IMR-90 (cell line): ENCODE data around the gene AMBRA1. TPM values are rescaled to one million over a fixed set of nuclear protein-coding genes. Genes with fewer than 3 reads are reported as not detected.
A peak's percentile ranks its signal among the peaks of the same experiment; 100 is the strongest.

ENCODE experiments used
- ATAC-seq: fragments of 200-7000 bp; cut with Tn5 transposase; 2 replicates; pipeline ENCODE4 v1.9.1; 2020; ENCODE audit warnings: low read depth, mild to moderate bottlenecking, moderate library complexity
- BruUV-seq: library from RNA; stranded (reverse); fragments of 400-500 nt; replicated peaks from 2 replicates; lab custom pipeline; 2021; lab: Mats Ljungman, UMichigan
- CTCF ChIA-PET: fragments of 300-600 bp; formaldehyde crosslinking; extraction: SDS; loops from one replicate; lab custom pipeline; 2021; ENCODE audit warnings: antibody characterized with exemption; lab: Yijun Ruan, JAX
- POLR2A ChIA-PET: fragments of 300-600 bp; sonication (Branson Sonifier 250); formaldehyde crosslinking; loops from one replicate; lab custom pipeline; 2022; ENCODE audit warnings: antibody characterized with exemption; ENCODE audit not compliant: unreplicated experiment; lab: Charles Lee
- DNase-seq: peaks from one replicate; pipeline ENCODE4 v3.0.0; 2013
- H2AFZ ChIP-seq: replicated peaks from 2 replicates; pipeline ENCODE3; 2013; ENCODE audit warnings: low read length, mild to moderate bottlenecking; ENCODE audit not compliant: poor library complexity
- H2AK5ac ChIP-seq: 2 replicates; pipeline ENCODE4 v1.6.1; 2013; ENCODE audit warnings: low read depth, low read length, inconsistent platforms
- H2AK9ac ChIP-seq: replicated peaks from 2 replicates; pipeline ENCODE3; 2013; ENCODE audit warnings: mild to moderate bottlenecking, low read depth, low read length, moderate library complexity; ENCODE audit not compliant: poor library complexity
- H2BK120ac ChIP-seq: 2 replicates; pipeline ENCODE4 v1.6.1; 2013; ENCODE audit warnings: low read depth, low read length, inconsistent platforms
- H2BK15ac ChIP-seq: 3 replicates; pipeline ENCODE4 v1.6.1; 2013; ENCODE audit warnings: low read depth, low read length, inconsistent platforms
- H2BK20ac ChIP-seq: 2 replicates; pipeline ENCODE4 v1.6.1; 2013; ENCODE audit warnings: low read depth, mild to moderate bottlenecking, inconsistent platforms, low read length, moderate library complexity
- H2BK5ac ChIP-seq: 2 replicates; pipeline ENCODE4 v1.6.1; 2013; ENCODE audit warnings: mild to moderate bottlenecking, low read depth, low read length, inconsistent platforms; ENCODE audit not compliant: poor library complexity, severe bottlenecking
- H3K14ac ChIP-seq: replicated peaks from 2 replicates; pipeline ENCODE4 v1.6.1; 2013; ENCODE audit warnings: low read depth, low read length, inconsistent platforms
- H3K18ac ChIP-seq: 2 replicates; pipeline ENCODE4 v1.6.1; 2013; ENCODE audit warnings: low read depth, low read length, control low read depth
- H3K23ac ChIP-seq: 2 replicates; pipeline ENCODE4 v1.6.1; 2013; ENCODE audit warnings: low read depth, low read length, inconsistent platforms
- H3K27ac ChIP-seq: 2 replicates; pipeline ENCODE4 v1.5.1; 2013; ENCODE audit warnings: mild to moderate bottlenecking, control low read depth, low read length; ENCODE audit not compliant: insufficient read depth
- H3K27me3 ChIP-seq: 2 replicates; pipeline ENCODE4 v1.6.1; 2013; ENCODE audit warnings: low read length; ENCODE audit not compliant: control insufficient read depth, insufficient read depth
- H3K36me3 ChIP-seq: 2 replicates; pipeline ENCODE4 v1.6.1; 2013; ENCODE audit warnings: low read length, mixed read lengths; ENCODE audit not compliant: control insufficient read depth, insufficient read depth
- H3K4ac ChIP-seq: 2 replicates; pipeline ENCODE4 v1.6.1; 2013; ENCODE audit warnings: low read depth, low read length, inconsistent platforms
- H3K4me1 ChIP-seq: 2 replicates; pipeline ENCODE4 v1.6.1; 2013; ENCODE audit warnings: low read length, mixed read lengths; ENCODE audit not compliant: control insufficient read depth, insufficient read depth
- H3K4me2 ChIP-seq: 2 replicates; pipeline ENCODE4 v1.6.1; 2013; ENCODE audit warnings: low read depth, mild to moderate bottlenecking, control low read depth, low read length, moderate library complexity
- H3K4me3 ChIP-seq: 2 replicates; pipeline ENCODE4 v1.5.1; 2013; ENCODE audit warnings: low read depth, mild to moderate bottlenecking, control low read depth, low read length, moderate library complexity; ENCODE audit not compliant: insufficient read depth
- H3K56ac ChIP-seq: 2 replicates; pipeline ENCODE4 v1.6.1; 2013; ENCODE audit warnings: low read length, inconsistent platforms; ENCODE audit not compliant: insufficient read depth; ENCODE audit errors: extremely low read depth
- H3K79me1 ChIP-seq, 2 experiments: 2 replicates each; pipeline ENCODE4 v1.6.1; 2013; ENCODE audit warnings: low read length in 2 of 2, inconsistent platforms in 1 of 2, low read depth in 1 of 2
- H3K9ac ChIP-seq: 2 replicates; pipeline ENCODE4 v1.6.1; 2013; ENCODE audit warnings: low read depth, low read length, control low read depth
- H3K9me1 ChIP-seq: 2 replicates; pipeline ENCODE4 v1.6.1; 2013; ENCODE audit warnings: low read length, inconsistent platforms; ENCODE audit not compliant: insufficient read depth
- H3K9me3 ChIP-seq: 2 replicates; pipeline ENCODE4 v1.6.1; 2013; ENCODE audit warnings: low read length; ENCODE audit not compliant: control insufficient read depth, insufficient read depth
- H4K20me1 ChIP-seq: 2 replicates; pipeline ENCODE4 v1.6.1; 2013; ENCODE audit warnings: low read length, inconsistent platforms; ENCODE audit not compliant: insufficient read depth
- H4K5ac ChIP-seq: 2 replicates; pipeline ENCODE4 v1.6.1; 2013; ENCODE audit warnings: mild to moderate bottlenecking, low read depth, low read length, control low read depth
- H4K8ac ChIP-seq, 2 experiments: 2 replicates each; pipeline ENCODE4 v1.6.1; 2013; ENCODE audit warnings: low read depth in 2 of 2, low read length in 2 of 2, control low read depth in 1 of 2, inconsistent platforms in 1 of 2
- H4K91ac ChIP-seq: 2 replicates; pipeline ENCODE4 v1.6.1; 2013; ENCODE audit warnings: low read depth, low read length, inconsistent platforms; ENCODE audit not compliant: insufficient read depth
- BHLHE40 ChIP-seq: fragments of 150-350 bp; IDR thresholded peaks from 2 replicates; pipeline ENCODE4 v1.6.1; 2016; ENCODE audit warnings: mild to moderate bottlenecking, low read depth, low read length
- CHD1 ChIP-seq: IDR thresholded peaks from 2 replicates; pipeline ENCODE4 v1.6.1; 2012; ENCODE audit warnings: low read depth, low read length, improper control_type of control experiment
- CTCF ChIP-seq: conservative IDR thresholded peaks from 2 replicates; pipeline ENCODE4 v1.5.1; 2012; ENCODE audit warnings: mild to moderate bottlenecking, low read depth, low read length, improper control_type of control experiment
- FOS ChIP-seq: fragments of 150-350 bp; IDR thresholded peaks from 2 replicates; pipeline ENCODE4 v1.6.1; 2016; ENCODE audit warnings: low read depth, low read length
- RAD21 ChIP-seq: IDR thresholded peaks from 2 replicates; pipeline ENCODE4 v1.6.1; 2012; ENCODE audit warnings: low read length, improper control_type of control experiment
- RCOR1 ChIP-seq: IDR thresholded peaks from 2 replicates; pipeline ENCODE4 v1.6.1; 2012; ENCODE audit warnings: mild to moderate bottlenecking, low read length, improper control_type of control experiment; ENCODE audit not compliant: insufficient replicate concordance
- SMC3 ChIP-seq: fragments of 150-350 bp; IDR thresholded peaks from 2 replicates; pipeline ENCODE4 v1.6.1; 2016; ENCODE audit warnings: low read depth, mild to moderate bottlenecking, antibody characterized with exemption, low read length, moderate library complexity
- USF2 ChIP-seq: fragments of 150-350 bp; IDR thresholded peaks from 2 replicates; pipeline ENCODE4 v1.6.1; 2017; ENCODE audit warnings: mild to moderate bottlenecking, antibody characterized with exemption, low read length, low read depth
- WGBS, 2 experiments: methylation state at CpG; one replicate each; pipeline versions ENCODE4 v1.1.5 to v1.1.7; 2013; ENCODE audit warnings: missing lambda C conversion rate in 2 of 2; ENCODE audit not compliant: insufficient read length in 1 of 2; ENCODE audit errors: extremely low coverage in 2 of 2; 5-methylcytosine and 5-hydroxymethylcytosine counted together
- dilution Hi-C: fragments of 300-500 bp; cut with HindIII; formaldehyde crosslinking; loops from one replicate; pipeline ENCODE4 v1.14.3; 2018; ENCODE audit warnings: low sequenced_read_pairs; ENCODE audit not compliant: unreplicated experiment
- in situ Hi-C: fragments of 300-500 bp; cut with MboI; formaldehyde crosslinking; loops from 3 replicates; pipeline ENCODE4 v1.14.3; 2019; ENCODE audit warnings: low sequenced_read_pairs, inconsistent platforms, mixed read lengths
- intact Hi-C: fragments of 100-400 bp; cut with micrococcal nuclease; formaldehyde crosslinking; loops from 2 replicates; pipeline ENCODE4 v1.10.0; 2022
- polyA plus RNA-seq, 3 experiments: library from polyadenylated mRNA; depleted of rRNA; stranded (reverse); fragments of >200 nt; gene quantifications; 2 replicates each; pipeline ENCODE4 v1.2.3, GENCODE V29; 2012; ENCODE audit warnings: low replicate concordance in 1 of 3
- total RNA-seq: library from RNA; depleted of rRNA; stranded (reverse); fragments of >200 nt; gene quantifications from 2 replicates; pipeline ENCODE4 v1.2.3, GENCODE V29; 2012

AMBRA1 gene
- total and polyA plus RNA-seq, 2 of the 4 experiments (the other 2 are of a cell fraction), result 9.4 to 18.3 TPM

GRCh38 chr11:46537537-46538295 is 56.1 kb downstream of the AMBRA1 start:
- no TSS peak for BruUV-seq
- Histone ChIP-seq H3K9ac (no peak overlapping the region), H2BK20ac (no peak overlapping the region), H2AFZ (no peak overlapping the region), H2AK5ac (no peak overlapping the region), H3K9me1 (no peaks in the 10 kb centered on the region; the same call in 1 of the 2 replicates), H2BK15ac (no peak overlapping the region), H4K91ac (no peak overlapping the region), H3K9me3 (no peaks in the 10 kb centered on the region), H4K8ac (no peak overlapping the region), H3K23ac (no peak overlapping the region), H3K4me2 (no peak overlapping the region), H3K27me3 (no peaks in the 10 kb centered on the region), H3K56ac (no peak overlapping the region), H3K4me3 (no peak overlapping the region), H3K18ac (no peak overlapping the region), H3K4ac (no peak overlapping the region), H4K20me1 (peaks cover 50% of the 10 kb centered on the region), H2BK5ac (no peak overlapping the region), H2BK120ac (no peak overlapping the region), H3K27ac (no peak overlapping the region), H3K79me1 (peaks cover 28 to 55% of the 10 kb centered on the region in 2 experiments), H3K14ac (no peak overlapping the region), H2AK9ac (no peak overlapping the region), H3K36me3 (peaks cover 16% of the 10 kb centered on the region), H4K5ac (no peak overlapping the region), H3K4me1 (no peaks in the 10 kb centered on the region)
- POLR2A ChIA-PET, result no interaction called here
- peak; percentile 88 for ATAC-seq
- dilution Hi-C loops (no loop called here), intact Hi-C loops (loop anchor here (1.0 to 2.0 kb wide), 3 partner anchors 47 to 168 kb away; no protein-coding TSS in a partner anchor), in situ Hi-C loops (no loop called here)
- CTCF ChIA-PET, result interaction anchor here (0.6 to 1.0 kb wide), 3 partner anchors 48 to 258 kb away, joined by 3 to 5 read pairs (median 3); no protein-coding TSS in a partner anchor
- peak; percentile 78 for DNase-seq
- peak; percentile 94 for TF ChIP-seq RAD21
- TF ChIP-seq CHD1, result no peak
- TF ChIP-seq USF2, result no peak
- peak; percentile 92 for TF ChIP-seq CTCF
- no peak for TF ChIP-seq FOS
- no peak for TF ChIP-seq BHLHE40
- no peak for TF ChIP-seq RCOR1
- TF ChIP-seq SMC3, result peak; percentile 81
- WGBS, 2 experiments, result 75% methylated on average over 2 of the region's 5 CpGs; no CpG with 5 or more reads in 1 of the 2 experiments
